Breast epithelium (tissue), 3 donors: Measurements from ENCODE around the gene IGF2.

ENCODE experiments used
- POLR2A ChIP-seq: fragments of 450-650 bp; IDR thresholded peaks from one replicate; pipeline ENCODE4 v1.6.1; 2016; ENCODE audit warnings: antibody characterized with exemption, mild to moderate bottlenecking, moderate library complexity
- TF ChIP-seq, protein P1 (sequence below), 3 donors: fragments of 450-650 bp; IDR thresholded peaks; one replicate each; pipeline ENCODE4 v1.5.1; 2016 to 2017; ENCODE audit warnings: antibody characterized with exemption in 3 of 3, mild to moderate bottlenecking in 3 of 3, moderate library complexity in 3 of 3

DNA sequence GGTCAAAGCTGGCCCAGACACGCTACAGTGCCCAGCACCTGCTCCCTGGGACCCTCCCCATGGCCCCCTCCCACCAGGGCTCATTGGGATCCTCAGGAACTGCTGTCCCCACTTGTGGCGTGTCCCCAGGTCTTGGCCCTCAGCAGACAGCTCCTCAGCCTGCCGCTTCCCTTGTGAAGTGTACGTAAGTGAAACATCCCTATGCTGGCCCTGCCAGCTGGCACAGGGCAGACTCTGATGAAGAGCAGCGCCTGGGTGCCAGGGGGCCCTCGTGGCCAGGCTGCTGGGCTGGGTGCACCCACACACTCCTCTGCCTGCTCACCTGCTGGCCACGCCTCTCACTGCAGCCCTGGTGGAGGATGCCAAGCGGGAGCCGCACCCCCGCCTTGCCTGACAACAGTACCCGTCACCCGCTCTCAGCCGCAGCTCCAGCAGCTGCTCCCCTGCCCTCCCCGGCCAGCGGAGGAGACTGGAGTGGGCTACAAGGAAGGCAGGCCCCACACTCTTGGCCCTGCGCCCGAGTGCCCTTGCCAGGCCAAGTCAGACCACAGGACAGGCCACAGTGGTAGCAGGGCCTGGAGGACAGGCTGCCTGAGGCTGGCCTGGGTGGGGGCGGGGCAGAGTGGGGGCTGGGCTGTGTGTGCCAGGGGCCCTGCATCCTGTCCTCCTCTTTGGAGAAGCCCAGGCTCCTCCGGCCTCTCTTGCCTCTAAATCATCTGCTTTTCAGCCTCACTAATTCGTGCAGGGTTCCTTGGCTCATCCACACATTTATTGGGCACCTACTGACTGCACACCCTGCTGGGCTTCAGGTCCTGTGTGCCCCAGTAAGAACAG, 39.5 kb downstream of the IGF2 start:
- no peak for TF ChIP-seq POLR2A
- TF ChIP-seq, protein P1, sequence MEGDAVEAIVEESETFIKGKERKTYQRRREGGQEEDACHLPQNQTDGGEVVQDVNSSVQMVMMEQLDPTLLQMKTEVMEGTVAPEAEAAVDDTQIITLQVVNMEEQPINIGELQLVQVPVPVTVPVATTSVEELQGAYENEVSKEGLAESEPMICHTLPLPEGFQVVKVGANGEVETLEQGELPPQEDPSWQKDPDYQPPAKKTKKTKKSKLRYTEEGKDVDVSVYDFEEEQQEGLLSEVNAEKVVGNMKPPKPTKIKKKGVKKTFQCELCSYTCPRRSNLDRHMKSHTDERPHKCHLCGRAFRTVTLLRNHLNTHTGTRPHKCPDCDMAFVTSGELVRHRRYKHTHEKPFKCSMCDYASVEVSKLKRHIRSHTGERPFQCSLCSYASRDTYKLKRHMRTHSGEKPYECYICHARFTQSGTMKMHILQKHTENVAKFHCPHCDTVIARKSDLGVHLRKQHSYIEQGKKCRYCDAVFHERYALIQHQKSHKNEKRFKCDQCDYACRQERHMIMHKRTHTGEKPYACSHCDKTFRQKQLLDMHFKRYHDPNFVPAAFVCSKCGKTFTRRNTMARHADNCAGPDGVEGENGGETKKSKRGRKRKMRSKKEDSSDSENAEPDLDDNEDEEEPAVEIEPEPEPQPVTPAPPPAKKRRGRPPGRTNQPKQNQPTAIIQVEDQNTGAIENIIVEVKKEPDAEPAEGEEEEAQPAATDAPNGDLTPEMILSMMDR (IDR thresholded peaks at IDR 0.05) = peak in 1 of 3 donors; percentile 37
